ENCODE results near the gene TRMT11.
"Not testable (repeated sequence)": the region's sequence is repeated elsewhere in the genome, so short reads cannot be mapped to it uniquely, and the experiment has no call there.

Gene TRMT11

GRCh38 chr6:125968493-125968892, 17.8 kb upstream of the TRMT11 start:
- Mint-ChIP-seq H3K4me1 (peaks cover 20 to 31% of the 10 kb centered on the region in 2 donors), H3K4me3 (no peak overlapping the region), H3K27ac (no peak overlapping the region), H3K36me3 (peaks cover 22 to 28% of the 10 kb centered on the region in 2 donors), H3K27me3 (no peaks in the 10 kb centered on the region), H3K9me3 (no peaks in the 10 kb centered on the region)
- DNase-seq, result no peak
- no peak for ATAC-seq (replicated peaks)

DNA sequence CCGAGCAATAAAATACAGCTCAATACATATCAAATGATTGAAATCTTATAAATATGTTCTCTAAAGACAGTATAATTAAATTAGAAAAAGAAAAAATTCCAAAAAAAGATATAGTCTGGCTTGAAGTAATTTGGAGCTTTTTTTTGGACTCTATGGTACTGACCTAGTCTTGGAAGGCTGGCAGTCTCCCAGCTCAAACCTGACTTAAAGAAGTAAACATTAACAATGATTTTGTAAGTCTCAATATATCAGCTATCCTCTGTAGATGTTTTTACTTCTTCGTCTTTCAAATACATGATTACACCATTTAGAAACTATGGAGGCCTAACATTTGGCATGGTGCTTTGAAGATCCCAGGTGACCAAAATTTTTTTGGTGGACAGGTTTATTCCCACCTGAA, 15.6 kb upstream of the TRMT11 start:
- Mint-ChIP-seq H3K36me3 (peaks cover 22 to 28% of the 10 kb centered on the region in 2 donors), H3K27ac (no peak overlapping the region), H3K9me3 (no peaks in the 10 kb centered on the region)

DNA sequence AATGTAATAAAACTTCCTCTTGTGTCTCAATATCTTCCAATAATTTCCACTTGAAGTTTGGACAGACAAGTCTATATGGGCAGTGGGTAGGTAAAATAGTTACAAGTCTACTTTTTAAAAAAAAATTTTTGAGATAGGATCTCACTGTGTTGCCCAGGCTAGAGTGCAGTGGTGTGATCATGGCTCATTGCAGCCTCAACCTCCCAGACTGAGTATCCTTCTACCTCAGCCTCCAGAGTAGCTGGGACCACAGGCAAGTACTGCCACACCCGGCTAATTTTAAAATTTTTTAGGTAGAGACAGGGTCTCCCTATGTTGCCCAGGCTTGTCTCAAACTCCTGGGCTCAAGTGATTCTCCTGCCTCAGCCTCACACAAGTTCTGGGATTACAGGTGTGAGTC, 13.9 kb upstream of the TRMT11 start:
- ATAC-seq (replicated peaks); H3K4me3 Mint-ChIP-seq; H3K27me3 Mint-ChIP-seq; H3K27ac Mint-ChIP-seq; H3K9me3 Mint-ChIP-seq; DNase-seq: not testable (repeated sequence)
- H3K36me3 Mint-ChIP-seq, result peaks cover 18 to 27% of the 10 kb centered on the region in 2 donors
- peaks cover 17 to 26% of the 10 kb centered on the region in 2 donors for H3K4me1 Mint-ChIP-seq

More for the DNA sequence above, 15.6 kb upstream of the TRMT11 start:
- DNase-seq (no peak), ATAC-seq (replicated peaks) (no peak)
- Mint-ChIP-seq H3K4me1 (peaks cover 17 to 26% of the 10 kb centered on the region in 2 donors), H3K4me3 (no peak overlapping the region), H3K27me3 (no peaks in the 10 kb centered on the region)

DNA sequence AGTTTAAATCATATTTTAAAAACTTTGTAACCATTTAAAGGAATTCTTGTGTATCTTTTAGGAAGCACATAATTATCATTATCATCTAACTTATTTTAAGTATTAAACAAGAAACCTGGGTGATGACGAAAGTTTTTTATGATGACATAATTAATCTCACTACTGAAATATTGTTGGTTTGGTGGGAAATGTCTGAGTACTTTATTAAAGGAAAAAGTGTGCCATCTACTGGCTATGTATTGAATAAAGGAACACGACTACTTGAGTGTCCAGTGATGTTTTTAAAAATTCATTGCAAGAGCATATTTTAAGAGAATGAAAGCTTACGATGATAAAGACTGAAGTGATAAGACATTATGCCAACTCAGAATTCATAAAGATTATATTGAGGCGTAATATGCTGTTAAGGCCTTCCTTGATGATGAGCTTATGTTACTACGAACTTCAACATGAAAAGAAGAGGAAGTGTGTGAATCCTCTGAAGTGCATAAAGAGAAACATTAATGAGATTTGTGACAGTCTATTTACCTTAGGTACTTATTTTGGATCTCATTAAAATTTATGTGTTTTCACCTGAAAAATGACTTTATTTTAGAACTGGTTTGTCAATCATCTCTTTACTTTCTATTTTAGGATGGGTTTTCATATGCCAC, 12.0 kb upstream of the TRMT11 start:
- Mint-ChIP-seq H3K27me3 (no peaks in the 10 kb centered on the region), H3K36me3 (peaks cover 5 to 13% of the 10 kb centered on the region in 2 donors), H3K9me3 (no peaks in the 10 kb centered on the region), H3K4me3 (no peak overlapping the region), H3K27ac (no peak overlapping the region), H3K4me1 (peaks cover 6 to 11% of the 10 kb centered on the region in 2 donors)
- ATAC-seq (replicated peaks) (peak; percentile 61 to 76), DNase-seq (no peak)

- ATAC-seq (replicated peaks), result no peak
- Mint-ChIP-seq H3K27ac (no peak overlapping the region), H3K4me3 (no peak overlapping the region), H3K36me3 (peaks cover 0 to 9% of the 10 kb centered on the region in 2 donors), H3K4me1 (peaks cover 2 to 5% of the 10 kb centered on the region in 2 donors), H3K9me3 (no peaks in the 10 kb centered on the region), H3K27me3 (no peaks in the 10 kb centered on the region)
- no peak for DNase-seq
Observed at GRCh38 chr6:125979101-125979500, 7.2 kb upstream of the TRMT11 start.

- Mint-ChIP-seq H3K27ac (no peak overlapping the region), H3K36me3 (peaks cover 0 to 9% of the 10 kb centered on the region in 2 donors), H3K4me3 (no peak overlapping the region), H3K4me1 (no peaks in the 10 kb centered on the region), H3K27me3 (no peaks in the 10 kb centered on the region), H3K9me3 (no peaks in the 10 kb centered on the region)
- ATAC-seq (replicated peaks), result no peak
- DNase-seq, result no peak
Observed at GRCh38 chr6:125981571-125982185, 4.7 kb upstream of the TRMT11 start.

- Mint-ChIP-seq H3K4me3 (no peak overlapping the region), H3K9me3 (no peaks in the 10 kb centered on the region), H3K4me1 (no peaks in the 10 kb centered on the region), H3K27ac (no peak overlapping the region), H3K36me3 (peaks cover 0 to 4% of the 10 kb centered on the region in 2 donors), H3K27me3 (no peaks in the 10 kb centered on the region)
- no peak for ATAC-seq (replicated peaks)
- no peak for DNase-seq
Observed at GRCh38 chr6:125983246-125983945, 2.9 kb upstream of the TRMT11 start.

- Mint-ChIP-seq H3K4me3 (no peak overlapping the region), H3K9me3 (no peaks in the 10 kb centered on the region), H3K4me1 (no peaks in the 10 kb centered on the region), H3K36me3 (no peaks in the 10 kb centered on the region), H3K27me3 (no peaks in the 10 kb centered on the region), H3K27ac (no peak overlapping the region)
- ATAC-seq (replicated peaks) (no peak), DNase-seq (no peak)
Observed at GRCh38 chr6:125984311-125984710, 2.0 kb upstream of the TRMT11 start.

GRCh38 chr6:125985522-125985921, 818 bp upstream of the TRMT11 start:
- no peaks in the 10 kb centered on the region for H3K9me3 Mint-ChIP-seq
- no peaks in the 10 kb centered on the region for H3K27me3 Mint-ChIP-seq
- H3K27ac Mint-ChIP-seq, result no peak overlapping the region
- no peak for ATAC-seq (replicated peaks)
- H3K4me3 Mint-ChIP-seq, result no peak overlapping the region
- H3K36me3 Mint-ChIP-seq, result no peaks in the 10 kb centered on the region
- no peaks in the 10 kb centered on the region for H3K4me1 Mint-ChIP-seq
- no peak for DNase-seq

DNA sequence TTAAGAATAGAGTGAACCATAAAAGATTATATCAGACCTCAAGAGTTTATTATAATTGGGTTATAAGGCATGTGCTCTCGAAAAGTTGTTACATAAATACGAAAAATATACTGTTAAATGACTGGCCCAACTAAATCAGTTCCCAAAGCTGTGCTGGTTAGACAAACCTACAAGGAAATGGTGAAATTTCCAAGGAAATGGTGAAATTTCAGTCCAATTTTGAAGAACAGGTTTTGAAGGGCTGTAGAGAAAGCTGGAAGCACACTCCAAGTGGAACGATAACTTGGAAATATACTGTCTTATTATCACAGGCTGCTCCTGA, 400 bp upstream of the TRMT11 start:
- Mint-ChIP-seq H3K4me3 (no peak overlapping the region), H3K4me1 (no peaks in the 10 kb centered on the region), H3K36me3 (no peaks in the 10 kb centered on the region), H3K27me3 (no peaks in the 10 kb centered on the region), H3K27ac (no peak overlapping the region), H3K9me3 (no peaks in the 10 kb centered on the region)
- ATAC-seq (replicated peaks), result no peak
- DNase-seq, result no peak

GRCh38 chr6:125987026-125987617, 782 bp downstream of the TRMT11 start:
- Mint-ChIP-seq H3K4me3 (no peak overlapping the region), H3K27me3 (no peaks in the 10 kb centered on the region), H3K27ac (no peak overlapping the region), H3K9me3 (no peaks in the 10 kb centered on the region), H3K4me1 (no peaks in the 10 kb centered on the region), H3K36me3 (no peaks in the 10 kb centered on the region)
- no peak for DNase-seq
- peak; percentile 33 to 46 for ATAC-seq (replicated peaks)

DNA sequence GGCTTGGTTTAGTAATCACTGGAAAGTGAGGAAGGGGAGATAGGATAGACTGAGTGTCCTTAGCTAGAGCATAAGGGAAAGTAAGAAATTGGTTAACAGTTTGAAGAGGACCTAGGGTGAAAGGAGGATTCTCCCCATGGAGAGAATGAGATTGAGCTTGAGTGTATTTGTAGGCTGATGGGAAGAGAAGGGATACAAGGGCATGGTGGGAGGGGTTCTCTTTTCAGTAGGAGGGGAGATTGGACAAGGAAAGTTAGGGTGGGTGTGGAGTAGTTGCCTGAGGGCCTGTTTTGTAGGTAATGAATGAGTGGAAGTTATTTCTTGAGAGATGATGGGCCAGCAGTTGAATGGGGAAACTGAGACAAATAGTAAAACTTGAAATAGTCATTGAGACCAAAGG, 1.9 kb downstream of the TRMT11 start:
- H3K4me1 Mint-ChIP-seq, result peaks cover 3 to 8% of the 10 kb centered on the region in 2 donors
- H3K4me3 Mint-ChIP-seq, result no peak overlapping the region
- ATAC-seq (replicated peaks) (no peak), DNase-seq (no peak)
- H3K9me3 Mint-ChIP-seq, result no peaks in the 10 kb centered on the region
- no peak overlapping the region for H3K27ac Mint-ChIP-seq
- H3K36me3 Mint-ChIP-seq, result no peaks in the 10 kb centered on the region
- H3K27me3 Mint-ChIP-seq, result no peaks in the 10 kb centered on the region

DNA sequence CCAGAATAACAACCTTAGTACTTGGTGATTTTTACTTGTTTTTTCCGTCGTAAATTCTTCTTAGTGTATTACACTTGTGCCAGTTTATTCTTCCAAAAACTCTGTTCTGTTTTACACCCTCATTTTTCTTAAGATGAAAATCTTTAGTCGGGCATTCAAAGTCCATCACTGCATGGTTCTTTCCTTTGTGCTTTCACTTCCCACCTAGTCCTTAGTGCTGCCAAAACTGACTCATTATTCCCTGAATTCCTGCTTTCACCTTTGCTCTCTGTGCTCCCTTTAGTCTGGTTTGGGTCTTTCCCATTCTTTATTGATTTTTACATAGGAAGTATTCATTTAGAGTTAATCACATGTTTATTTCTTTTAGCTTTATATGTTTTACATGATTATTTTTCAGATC, 3.3 kb downstream of the TRMT11 start:
- DNase-seq (no peak), ATAC-seq (replicated peaks) (no peak)
- no peaks in the 10 kb centered on the region for H3K9me3 Mint-ChIP-seq
- no peaks in the 10 kb centered on the region for H3K27me3 Mint-ChIP-seq
- H3K4me1 Mint-ChIP-seq, result peaks cover 3 to 8% of the 10 kb centered on the region in 2 donors
- no peaks in the 10 kb centered on the region for H3K36me3 Mint-ChIP-seq
- no peak overlapping the region for H3K27ac Mint-ChIP-seq
- no peak overlapping the region for H3K4me3 Mint-ChIP-seq

DNA sequence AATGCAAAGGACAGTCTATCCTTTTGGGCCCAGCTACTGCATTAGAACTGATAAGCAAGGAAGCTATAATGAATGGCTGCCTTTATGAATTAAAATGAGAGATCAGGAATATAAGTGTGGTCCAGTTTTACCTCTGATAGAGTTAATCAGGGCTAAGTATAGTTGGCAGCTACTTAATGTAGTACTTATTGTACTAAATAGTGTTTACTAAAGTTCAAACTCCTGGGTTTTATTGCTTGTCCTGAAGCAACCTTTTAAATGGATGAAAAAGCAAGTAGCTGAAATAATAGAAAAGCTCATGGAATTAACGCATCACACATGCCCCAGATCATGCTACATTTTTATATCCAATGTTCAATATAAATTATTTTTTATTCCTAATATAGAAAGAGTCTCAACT, 5.3 kb downstream of the TRMT11 start:
- ATAC-seq (replicated peaks) (no peak), DNase-seq (no peak)
- Mint-ChIP-seq H3K9me3 (no peaks in the 10 kb centered on the region), H3K27me3 (no peaks in the 10 kb centered on the region), H3K4me1 (peaks cover 5 to 18% of the 10 kb centered on the region in 2 donors), H3K36me3 (peaks cover 0 to 2% of the 10 kb centered on the region in 2 donors), H3K4me3 (no peak overlapping the region), H3K27ac (no peak overlapping the region)

All from stimulated activated naive B cell treated with anti-CD40 and anti-IgM and Interleukin-4, amounts not matched to agents 10 μg/mL and 1 μg/mL and 100 μg/mL, for 72 hours (primary cell).